BLaER1 (cell line): Measurements from ENCODE around the gene MAP3K10.
"Not testable (repeated sequence)": the region's sequence is repeated elsewhere in the genome, so short reads cannot be mapped to it uniquely, and the experiment has no call there.

Experiments
- H3K27ac ChIP-seq: shearing (Covaris generic); formaldehyde crosslinking; 2 replicates; pipeline ENCODE4 v1.8.1; 2022
- H3K27me3 ChIP-seq: shearing (Covaris generic); formaldehyde crosslinking; 2 replicates; pipeline ENCODE4 v1.8.1; 2022
- H3K36me3 ChIP-seq: shearing (Covaris generic); formaldehyde crosslinking; 2 replicates; pipeline ENCODE4 v1.8.1; 2022
- H3K4me1 ChIP-seq: shearing (Covaris generic); formaldehyde crosslinking; 2 replicates; pipeline ENCODE4 v1.8.1; 2022
- H3K4me2 ChIP-seq: shearing (Covaris generic); formaldehyde crosslinking; 2 replicates; pipeline ENCODE4 v1.8.1; 2022
- H3K4me3 ChIP-seq: shearing (Covaris generic); formaldehyde crosslinking; 2 replicates; pipeline ENCODE4 v1.8.1; 2022
- H3K9ac ChIP-seq: shearing (Covaris generic); formaldehyde crosslinking; 2 replicates; pipeline ENCODE4 v1.8.1; 2022
- H3K9me3 ChIP-seq: shearing (Covaris generic); formaldehyde crosslinking; 2 replicates; pipeline ENCODE4 v1.8.1; 2022
- H4K20me1 ChIP-seq: shearing (Covaris generic); formaldehyde crosslinking; 2 replicates; pipeline ENCODE4 v1.8.1; 2022
- Cebpa-rat ChIP-seq: shearing (Covaris generic); IDR thresholded peaks from 2 replicates; pipeline ENCODE4 v1.8.1; 2022

MAP3K10 gene

DNA sequence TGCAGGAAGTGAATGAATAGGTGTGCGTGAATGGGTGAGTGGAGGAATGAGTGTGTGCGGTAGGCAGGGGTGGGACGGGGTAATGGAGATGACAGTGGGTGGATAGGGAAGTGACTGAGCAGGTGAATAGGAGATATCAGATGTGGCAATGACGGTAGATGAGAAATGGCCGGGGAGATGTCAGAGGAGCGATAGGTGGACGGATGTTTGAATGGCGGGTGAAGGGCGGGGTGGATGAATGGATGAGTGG is 25.5 kb downstream of the MAP3K10 start:
- Histone ChIP-seq H3K9me3 (peaks cover 3% of the 10 kb centered on the region; the same call in 1 of the 2 replicates), H3K27ac (no peak overlapping the region), H3K4me3 (no peak overlapping the region), H3K27me3 (peaks cover 47% of the 10 kb centered on the region), H3K4me1 (no peaks in the 10 kb centered on the region), H3K36me3 (peaks cover 19% of the 10 kb centered on the region; the same call in 1 of the 2 replicates), H3K9ac (no peak overlapping the region), H4K20me1 (no peaks in the 10 kb centered on the region), H3K4me2 (no peak overlapping the region)
- TF ChIP-seq Cebpa-rat, result no peak

DNA sequence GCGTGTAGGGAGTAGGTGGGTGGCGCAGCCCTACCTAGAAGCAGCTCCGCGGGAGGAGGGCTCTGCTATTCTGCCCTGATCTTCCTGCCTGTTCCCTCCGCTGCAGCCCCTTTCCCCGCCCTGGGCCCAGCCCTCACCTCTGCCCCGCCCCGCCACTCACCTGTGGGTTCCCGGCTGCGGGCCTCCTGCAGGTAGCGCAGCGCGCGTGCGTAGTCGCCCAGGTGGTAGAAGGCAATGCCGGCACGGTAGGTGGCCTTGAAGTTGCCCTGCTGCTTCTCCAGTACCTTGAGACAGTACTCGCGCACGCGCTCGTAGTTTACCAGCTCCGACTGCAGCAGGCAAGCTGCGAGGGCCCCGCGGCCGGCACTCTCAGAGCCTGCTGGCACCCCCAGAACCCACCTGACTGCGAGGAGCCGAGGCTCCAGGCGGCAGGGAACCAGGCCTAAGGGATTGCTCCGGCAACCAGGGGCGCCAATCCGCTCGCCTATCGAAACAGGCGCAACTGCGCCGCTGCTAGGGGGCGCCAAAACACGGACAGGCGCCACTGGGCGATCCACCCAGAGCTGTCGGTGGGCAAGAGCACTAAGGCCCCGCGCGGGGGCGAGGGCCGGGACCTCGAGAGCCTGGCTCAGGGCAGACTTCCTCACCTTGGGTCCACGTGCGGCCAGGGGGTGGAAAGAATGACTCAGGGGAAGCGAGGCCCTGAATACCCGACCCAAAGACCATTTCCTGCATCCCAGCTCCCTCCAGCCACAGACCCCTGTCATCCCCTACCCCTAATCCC is 26.0 kb downstream of the MAP3K10 start:
- Histone ChIP-seq H3K4me1 (no peaks in the 10 kb centered on the region), H3K9me3 (peaks cover 6% of the 10 kb centered on the region), H4K20me1 (no peaks in the 10 kb centered on the region), H3K9ac (no peak overlapping the region), H3K4me3 (no peak overlapping the region), H3K4me2 (no peak overlapping the region), H3K27me3 (peaks cover 47% of the 10 kb centered on the region), H3K36me3 (peaks cover 15% of the 10 kb centered on the region; the same call in 1 of the 2 replicates), H3K27ac (no peak overlapping the region)
- no peak for TF ChIP-seq Cebpa-rat

DNA sequence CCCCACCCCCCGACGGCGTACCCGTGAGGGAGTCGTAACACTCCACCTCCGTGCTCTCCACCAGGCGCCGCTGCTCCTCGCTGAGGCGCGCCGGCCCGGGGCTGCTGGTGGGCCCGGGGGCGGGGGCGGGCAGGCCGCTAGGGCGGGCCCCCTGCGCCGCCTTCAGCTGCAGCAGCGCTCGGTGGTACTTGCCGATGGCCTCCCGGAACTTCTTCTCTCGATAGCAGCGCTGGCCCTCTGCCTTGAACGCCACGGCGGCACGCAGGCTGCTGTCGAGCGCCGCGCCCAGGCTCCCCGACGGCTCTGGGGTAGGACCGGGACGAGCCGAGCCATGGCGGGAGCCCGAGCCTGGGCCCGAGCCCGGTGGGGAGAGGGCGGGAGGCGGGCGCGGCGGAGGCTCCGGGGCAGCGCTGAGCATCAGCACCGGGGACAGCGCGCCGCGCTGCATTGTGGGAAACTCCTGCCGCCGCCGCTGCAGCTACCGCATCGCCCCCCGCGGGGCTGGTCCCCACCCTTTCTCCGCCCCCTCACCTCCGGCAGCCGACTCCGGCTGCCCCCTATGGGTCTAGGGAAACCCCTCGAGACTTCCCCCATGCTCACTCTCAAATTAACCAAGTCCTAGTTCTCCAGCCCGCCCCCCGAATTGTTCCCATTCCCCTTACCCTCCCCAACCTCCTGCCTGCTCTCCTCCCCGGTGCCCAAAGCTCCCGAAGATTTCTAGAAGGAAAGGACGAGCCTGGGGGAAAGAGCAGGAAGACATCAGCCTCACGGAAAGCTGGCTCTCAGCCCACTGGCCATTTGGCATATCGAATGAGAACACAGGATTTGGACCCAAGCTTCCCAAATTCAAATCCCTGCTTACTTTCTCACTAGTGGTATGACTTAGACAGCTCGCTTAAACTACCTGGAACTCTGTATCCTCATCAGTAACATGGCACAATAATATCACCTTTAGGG is 27.0 kb downstream of the MAP3K10 start, which contains the start of gene TTC9B:
TTC9B (minus strand) TSS at position 451 of the 957 bp plus-strand sequence; CDS start at position 448, 3 bp downstream.
- Histone ChIP-seq H3K27ac (no peak within 1 kb of the TSS), H3K4me3 (no peak within 1 kb of the TSS), H3K36me3 (peaks cover 5% of the 10 kb centered on the region; the same call in 1 of the 2 replicates), H3K4me2 (peak within 1 kb of the TSS; percentile 47), H3K9me3 (peaks cover 16% of the 10 kb centered on the region), H4K20me1 (no peaks in the 10 kb centered on the region), H3K9ac (no peak within 1 kb of the TSS), H3K27me3 (peaks cover 47% of the 10 kb centered on the region), H3K4me1 (no peaks in the 10 kb centered on the region)
- TF ChIP-seq Cebpa-rat, result no peak

DNA sequence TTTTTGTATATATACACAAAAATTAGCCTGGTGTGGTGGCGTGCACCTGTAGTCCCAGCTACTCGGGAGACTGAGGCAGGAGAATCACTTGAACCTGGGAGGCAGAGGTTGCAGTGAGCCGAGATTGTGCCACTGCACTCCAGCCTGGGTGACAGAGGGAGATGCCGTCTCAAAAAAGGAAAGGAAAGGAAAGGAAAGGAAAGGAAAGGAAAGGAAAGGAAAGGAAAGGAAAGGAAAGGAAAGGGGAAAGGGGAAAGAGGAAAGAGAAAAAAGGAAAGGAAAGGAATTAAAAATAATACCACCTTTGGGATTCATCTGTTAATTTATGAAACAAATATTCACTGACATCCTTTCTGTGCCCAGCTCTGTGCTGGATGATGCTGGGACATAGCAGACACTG is 27.8 kb downstream of the MAP3K10 start:
- Histone ChIP-seq H3K27me3 (peaks cover 47% of the 10 kb centered on the region), H3K9me3 (peaks cover 21% of the 10 kb centered on the region)
- H3K36me3 ChIP-seq, H3K4me1 ChIP-seq, H4K20me1 ChIP-seq, H3K27ac ChIP-seq, H3K9ac ChIP-seq, H3K4me2 ChIP-seq, H3K4me3 ChIP-seq: not testable (repeated sequence)

DNA sequence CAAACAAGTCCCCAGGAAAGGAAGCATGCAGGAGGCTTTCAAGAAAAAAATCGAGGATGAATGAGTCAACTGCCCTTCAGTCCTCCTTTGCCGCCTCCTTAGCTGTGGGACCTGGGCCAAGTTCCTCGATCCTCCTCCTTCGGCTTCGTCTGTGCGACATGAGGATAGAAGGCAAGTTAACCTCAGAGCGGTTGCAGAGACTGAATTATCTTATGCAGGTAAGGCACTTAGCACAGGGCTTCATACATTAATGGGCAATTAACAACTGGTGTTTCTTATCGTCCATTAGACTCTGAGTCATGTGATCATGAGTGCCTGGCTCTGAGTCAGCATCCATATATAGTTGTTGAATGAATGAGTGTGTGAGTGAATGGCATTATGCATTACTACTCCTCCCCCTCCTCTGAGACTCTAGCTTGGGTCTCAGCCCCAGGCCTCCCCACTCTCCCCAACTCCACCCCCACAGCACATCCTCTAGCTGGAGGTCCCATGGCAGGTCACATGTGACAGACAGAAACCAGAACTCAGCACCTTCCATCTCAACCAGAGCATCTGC is 28.6 kb downstream of the MAP3K10 start:
- Histone ChIP-seq H3K4me2 (no peak overlapping the region), H3K9ac (no peak overlapping the region), H3K27me3 (peaks cover 49% of the 10 kb centered on the region), H3K4me1 (no peaks in the 10 kb centered on the region), H4K20me1 (no peaks in the 10 kb centered on the region), H3K4me3 (no peak overlapping the region), H3K36me3 (no peaks in the 10 kb centered on the region), H3K9me3 (peaks cover 21% of the 10 kb centered on the region), H3K27ac (no peak overlapping the region)
- no peak for TF ChIP-seq Cebpa-rat

DNA sequence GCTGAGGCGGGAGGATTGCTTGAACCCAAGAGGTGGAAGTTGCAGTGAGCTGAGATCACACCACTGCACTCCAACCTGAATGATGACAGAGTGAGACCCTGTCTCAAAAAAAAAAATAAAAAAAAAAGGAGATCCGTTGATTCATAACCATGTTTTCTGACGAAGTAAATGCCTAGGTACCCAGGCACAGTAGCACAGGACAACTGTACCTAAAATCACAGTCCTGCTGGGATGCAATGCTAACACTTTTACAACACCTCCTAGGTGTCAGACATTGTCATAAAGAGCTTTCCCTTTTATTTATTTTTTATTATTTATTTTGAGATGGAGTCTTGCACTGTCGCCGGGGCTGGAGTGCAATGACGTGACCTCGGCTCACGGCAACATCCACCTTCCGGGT is 29.4 kb downstream of the MAP3K10 start:
- H3K9me3 ChIP-seq, result peaks cover 21% of the 10 kb centered on the region
- TF ChIP-seq Cebpa-rat, result no peak
- H3K4me3 ChIP-seq, result no peak overlapping the region
- no peak overlapping the region for H3K27ac ChIP-seq
- H3K9ac ChIP-seq, result no peak overlapping the region
- H3K4me1 ChIP-seq, result no peaks in the 10 kb centered on the region
- H3K36me3 ChIP-seq, result no peaks in the 10 kb centered on the region
- no peaks in the 10 kb centered on the region for H4K20me1 ChIP-seq
- peaks cover 57% of the 10 kb centered on the region for H3K27me3 ChIP-seq
- H3K4me2 ChIP-seq, result no peak overlapping the region

DNA sequence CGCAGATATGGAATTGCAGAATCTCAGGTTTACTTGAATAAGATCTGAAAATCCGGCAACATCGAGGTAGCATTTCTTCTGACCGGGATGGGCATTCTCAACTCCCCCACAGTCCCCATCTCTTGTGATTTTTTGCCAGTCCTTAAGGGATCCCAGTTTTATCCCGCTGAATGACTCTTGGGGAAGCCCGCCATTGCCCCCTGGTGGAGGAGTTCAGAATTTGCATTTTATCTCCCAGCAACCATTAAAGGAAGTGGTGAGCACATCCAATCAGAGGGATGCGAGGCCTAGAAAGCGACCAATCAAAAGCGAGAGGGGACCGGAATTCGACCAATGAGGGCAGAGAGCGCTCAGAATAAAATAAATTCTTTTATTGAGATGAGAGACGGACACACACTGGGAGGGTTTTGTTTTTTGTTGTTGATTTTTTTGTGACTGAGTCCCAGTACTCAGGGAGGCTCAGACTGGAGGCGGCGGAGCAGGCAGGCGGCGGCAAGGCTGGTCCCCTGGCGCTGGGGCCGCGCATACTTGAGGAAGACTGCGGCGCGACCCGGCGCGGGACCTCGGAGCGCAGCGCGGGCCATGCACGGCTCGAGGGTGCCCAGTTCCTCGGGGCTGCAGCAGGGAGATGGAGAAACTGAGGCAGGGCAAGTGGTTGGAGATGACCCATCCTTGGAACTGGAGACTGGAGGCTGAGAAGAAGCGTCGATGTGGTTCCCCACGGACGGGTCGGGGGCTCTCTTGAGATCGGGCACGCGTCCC is 30.8 kb downstream of the MAP3K10 start:
- peaks cover 59% of the 10 kb centered on the region for H3K27me3 ChIP-seq
- H3K4me2 ChIP-seq, result no peak overlapping the region
- H4K20me1 ChIP-seq, result peaks cover 7% of the 10 kb centered on the region; the same call in 1 of the 2 replicates
- H3K4me3 ChIP-seq, result no peak overlapping the region
- no peaks in the 10 kb centered on the region for H3K36me3 ChIP-seq
- TF ChIP-seq Cebpa-rat, result no peak
- no peak overlapping the region for H3K27ac ChIP-seq
- H3K9ac ChIP-seq, result no peak overlapping the region
- peaks cover 11% of the 10 kb centered on the region; the same call in 1 of the 2 replicates for H3K4me1 ChIP-seq
- H3K9me3 ChIP-seq, result peaks cover 21% of the 10 kb centered on the region

DNA sequence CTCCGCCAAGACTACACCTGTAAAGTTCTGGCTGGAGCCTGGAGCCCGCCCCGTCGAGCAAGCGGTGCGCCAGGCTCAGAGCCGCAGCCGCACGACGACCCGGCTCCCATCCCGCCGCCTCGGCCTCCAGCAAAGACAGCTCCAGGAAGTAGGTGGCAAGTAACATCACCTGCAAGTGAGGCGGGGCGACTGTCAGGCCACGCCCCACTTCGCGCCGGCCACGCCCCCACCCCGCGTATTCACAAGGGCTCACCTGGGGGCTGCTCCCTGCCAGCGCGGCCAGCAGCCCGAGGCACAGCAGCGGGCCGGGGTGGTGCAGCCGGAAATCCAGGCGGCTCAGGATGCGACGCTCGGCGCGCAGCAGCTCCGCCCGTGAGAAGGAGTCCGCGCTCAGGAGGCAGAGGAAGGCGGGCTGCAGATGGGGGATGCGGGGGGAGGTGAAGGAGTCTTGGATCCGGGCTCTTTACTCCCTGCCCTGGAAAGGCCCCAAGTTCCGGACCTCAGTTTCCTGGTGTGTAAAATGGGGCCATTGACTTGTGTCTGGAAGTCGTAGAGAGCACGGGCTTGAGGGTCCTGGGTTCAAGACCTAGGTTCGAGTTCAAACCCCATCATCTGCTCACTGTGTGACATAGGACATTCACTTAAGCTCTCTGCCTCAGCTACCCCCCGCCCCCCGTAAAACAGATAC is 32.1 kb downstream of the MAP3K10 start:
- TF ChIP-seq Cebpa-rat, result no peak
- Histone ChIP-seq H3K4me1 (peaks cover 14% of the 10 kb centered on the region; the same call in 1 of the 2 replicates), H3K4me2 (no peak overlapping the region), H3K27ac (no peak overlapping the region), H3K9ac (no peak overlapping the region), H3K27me3 (peaks cover 59% of the 10 kb centered on the region), H3K4me3 (no peak overlapping the region), H3K9me3 (peaks cover 17% of the 10 kb centered on the region), H4K20me1 (peaks cover 7% of the 10 kb centered on the region; the same call in 1 of the 2 replicates), H3K36me3 (no peaks in the 10 kb centered on the region)
